ENCODE data around the gene SEMA4G.

Gene SEMA4G, protein sequence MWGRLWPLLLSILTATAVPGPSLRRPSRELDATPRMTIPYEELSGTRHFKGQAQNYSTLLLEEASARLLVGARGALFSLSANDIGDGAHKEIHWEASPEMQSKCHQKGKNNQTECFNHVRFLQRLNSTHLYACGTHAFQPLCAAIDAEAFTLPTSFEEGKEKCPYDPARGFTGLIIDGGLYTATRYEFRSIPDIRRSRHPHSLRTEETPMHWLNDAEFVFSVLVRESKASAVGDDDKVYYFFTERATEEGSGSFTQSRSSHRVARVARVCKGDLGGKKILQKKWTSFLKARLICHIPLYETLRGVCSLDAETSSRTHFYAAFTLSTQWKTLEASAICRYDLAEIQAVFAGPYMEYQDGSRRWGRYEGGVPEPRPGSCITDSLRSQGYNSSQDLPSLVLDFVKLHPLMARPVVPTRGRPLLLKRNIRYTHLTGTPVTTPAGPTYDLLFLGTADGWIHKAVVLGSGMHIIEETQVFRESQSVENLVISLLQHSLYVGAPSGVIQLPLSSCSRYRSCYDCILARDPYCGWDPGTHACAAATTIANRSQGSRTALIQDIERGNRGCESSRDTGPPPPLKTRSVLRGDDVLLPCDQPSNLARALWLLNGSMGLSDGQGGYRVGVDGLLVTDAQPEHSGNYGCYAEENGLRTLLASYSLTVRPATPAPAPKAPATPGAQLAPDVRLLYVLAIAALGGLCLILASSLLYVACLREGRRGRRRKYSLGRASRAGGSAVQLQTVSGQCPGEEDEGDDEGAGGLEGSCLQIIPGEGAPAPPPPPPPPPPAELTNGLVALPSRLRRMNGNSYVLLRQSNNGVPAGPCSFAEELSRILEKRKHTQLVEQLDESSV

DNA sequence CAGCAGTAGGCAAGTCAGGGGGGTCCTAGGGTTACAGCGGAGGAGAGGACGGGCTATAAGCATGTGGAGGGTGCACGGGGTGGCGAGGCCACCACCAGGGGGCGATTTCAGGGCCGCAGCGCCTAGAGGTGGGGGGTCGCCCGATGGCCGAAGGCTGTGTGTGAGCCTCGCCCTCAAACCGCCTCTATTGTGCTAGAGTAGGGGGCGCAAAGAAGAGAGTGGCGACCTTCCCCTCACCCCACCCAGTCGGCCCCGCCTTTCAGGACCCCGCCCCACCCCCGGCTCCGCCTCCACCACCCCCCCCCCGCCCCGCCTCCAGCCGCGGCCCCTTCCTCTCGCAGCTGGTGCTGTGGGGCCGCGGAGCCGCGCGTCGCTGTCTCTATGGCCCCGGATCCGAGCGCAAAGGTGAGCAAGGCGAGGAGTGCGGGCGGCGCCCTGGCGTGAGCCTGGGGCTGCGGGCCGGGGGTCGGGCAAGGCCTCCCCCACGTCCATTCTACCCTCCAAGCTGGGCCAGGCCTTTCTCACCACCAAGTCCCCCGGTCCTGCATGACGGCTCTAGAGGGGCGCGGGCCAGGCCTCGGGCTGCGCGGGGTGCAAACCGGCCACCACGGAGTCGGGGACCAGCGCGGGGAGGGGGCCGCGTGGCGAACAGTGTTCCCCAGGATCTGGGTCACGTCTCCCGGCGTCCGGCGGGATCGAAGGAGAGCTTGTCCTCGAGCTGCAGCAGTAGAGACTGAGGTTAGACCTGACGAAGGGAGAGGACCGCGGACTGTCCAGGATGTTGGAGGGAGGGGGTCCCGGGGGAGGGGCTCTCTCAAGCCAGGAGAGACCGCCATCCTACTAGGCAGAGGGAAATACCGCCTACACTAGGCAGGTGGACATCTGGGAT is at the start of gene SEMA4G:
TSS of gene SEMA4G (plus strand) at position 318 of the 889 bp plus-strand sequence. CDS start 3,409 bp downstream, outside the sequence.
- peak; percentile 68 for DNase-seq

DNA sequence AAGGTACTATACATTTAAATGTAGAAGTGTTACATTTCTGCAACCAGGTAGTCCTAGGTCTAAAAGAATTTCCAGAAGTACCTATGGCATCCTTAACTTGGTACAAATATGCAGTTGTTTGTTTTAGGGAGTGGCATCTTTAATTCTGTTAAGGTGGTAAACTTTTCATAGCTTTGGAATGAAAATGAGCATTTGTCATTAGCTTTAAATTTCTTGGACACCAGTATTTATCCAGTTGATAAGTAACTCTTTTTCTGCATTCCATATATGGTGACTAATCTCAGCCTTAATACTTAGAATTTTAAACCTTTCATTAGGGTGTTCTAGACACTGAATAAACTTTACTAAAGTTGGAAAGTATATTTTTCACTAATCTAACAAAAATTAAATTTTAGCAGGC is 45.7 kb upstream of the SEMA4G start:
- DNase-seq: no peak

DNA sequence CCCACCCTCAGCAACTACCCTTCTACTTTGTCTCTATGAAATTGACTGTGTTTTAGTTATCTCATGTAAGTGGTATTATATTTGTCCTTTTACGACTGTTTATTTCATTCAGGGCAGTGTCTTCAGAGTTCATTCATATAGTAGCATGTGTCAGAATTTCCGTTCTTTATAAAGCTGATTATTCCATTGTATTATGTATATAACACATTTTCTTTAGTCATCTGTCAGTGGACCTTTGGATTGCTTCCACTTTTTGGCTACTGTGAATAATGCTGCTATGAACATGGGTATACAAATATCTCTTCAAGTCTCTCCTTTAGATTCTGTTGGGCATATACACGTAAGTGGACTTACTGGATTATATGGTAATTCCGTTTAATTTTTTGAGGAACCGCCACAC is 42.0 kb upstream of the SEMA4G start:
- DNase-seq: no peak

DNA sequence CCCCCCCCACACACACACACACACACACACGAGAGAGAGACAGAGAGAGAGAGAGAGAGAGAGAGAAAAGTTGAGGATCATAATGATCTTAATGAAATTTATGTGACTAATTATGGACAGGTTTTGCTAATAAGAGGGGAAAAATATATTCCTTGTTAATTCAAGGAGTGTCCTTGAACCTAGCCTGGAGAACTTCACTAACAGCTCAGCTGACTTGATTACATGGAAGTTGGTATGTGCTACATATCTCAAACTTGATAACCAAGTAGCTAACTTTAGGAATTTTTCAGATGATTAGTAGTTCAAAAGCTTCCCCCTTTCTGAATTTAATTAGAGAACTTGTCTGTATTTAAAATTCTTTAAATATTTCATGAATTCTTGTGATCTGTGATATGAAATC is 41.3 kb upstream of the SEMA4G start:
- no peak for DNase-seq

DNA sequence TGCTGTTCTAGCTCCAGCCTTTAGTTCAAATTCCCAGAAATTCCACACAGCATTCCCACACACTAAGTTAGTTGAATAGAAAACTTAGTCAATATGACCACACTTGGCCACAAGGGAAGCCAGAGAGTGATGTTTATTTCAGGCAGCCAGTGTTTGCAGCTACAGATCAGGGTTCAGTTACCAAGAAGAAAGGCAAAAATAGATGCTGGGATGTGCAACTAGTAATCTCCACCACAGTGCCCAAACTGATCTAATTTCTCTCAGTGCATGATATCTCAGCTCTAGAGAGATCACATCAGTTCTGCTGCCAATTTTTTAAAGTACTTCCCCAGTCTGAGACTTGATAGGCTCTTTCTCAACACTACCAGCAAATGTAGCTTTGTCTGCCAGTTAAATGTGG is 38.9 kb upstream of the SEMA4G start:
- no peak for DNase-seq

DNA sequence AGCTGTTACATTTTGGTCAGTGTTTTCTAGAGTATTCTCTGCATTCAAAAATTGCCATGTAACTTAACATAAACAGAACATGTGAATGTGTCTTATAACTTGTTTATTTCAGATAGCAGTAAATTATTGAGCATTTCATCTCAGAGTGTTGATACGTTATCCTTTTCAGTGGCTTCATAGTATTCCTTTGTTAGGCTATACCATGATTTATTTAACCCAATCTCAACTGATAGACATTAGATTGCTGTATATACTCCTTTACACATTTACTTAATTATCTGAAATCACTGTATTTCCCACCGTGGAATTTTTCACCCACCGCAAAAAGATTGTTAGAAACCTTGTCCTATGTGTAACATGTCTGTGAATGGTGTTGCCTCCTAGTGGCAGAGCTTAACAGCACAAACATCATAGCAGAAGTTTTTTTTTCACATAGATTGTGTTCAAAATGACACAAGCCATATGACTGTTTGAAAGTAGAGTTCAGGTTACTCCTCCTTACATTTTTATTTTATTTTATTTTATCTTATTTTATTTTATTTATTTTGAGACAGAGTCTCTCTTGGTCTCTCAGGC is 35.1 kb upstream of the SEMA4G start:
- DNase-seq: no peak

DNA sequence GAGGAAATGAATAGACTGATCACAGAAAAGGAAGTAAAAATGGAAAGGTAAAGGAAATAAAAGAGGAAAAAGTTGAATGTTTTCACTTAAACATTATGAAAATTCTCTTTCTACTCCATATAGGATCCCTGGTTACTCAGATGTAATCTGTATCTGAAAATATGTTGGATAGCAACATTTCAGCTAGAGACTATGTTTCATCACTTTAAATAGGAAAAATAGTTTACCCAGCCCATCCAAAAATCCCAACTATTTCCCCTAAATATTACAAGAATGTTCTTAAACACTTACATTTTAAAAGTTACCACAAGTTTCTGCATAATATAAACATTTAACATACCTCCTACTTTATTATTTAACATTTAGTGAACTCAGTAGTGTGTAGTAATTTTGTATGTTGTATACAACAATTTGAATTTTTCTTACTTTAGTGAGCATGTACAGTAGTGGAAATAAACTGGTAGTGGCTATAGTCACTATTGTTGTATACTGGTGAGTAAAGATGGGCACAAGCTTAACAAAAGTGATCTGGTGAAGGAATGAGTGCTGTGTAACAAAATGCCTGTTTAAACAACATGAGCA is 29.4 kb upstream of the SEMA4G start:
- no peak for DNase-seq

DNA sequence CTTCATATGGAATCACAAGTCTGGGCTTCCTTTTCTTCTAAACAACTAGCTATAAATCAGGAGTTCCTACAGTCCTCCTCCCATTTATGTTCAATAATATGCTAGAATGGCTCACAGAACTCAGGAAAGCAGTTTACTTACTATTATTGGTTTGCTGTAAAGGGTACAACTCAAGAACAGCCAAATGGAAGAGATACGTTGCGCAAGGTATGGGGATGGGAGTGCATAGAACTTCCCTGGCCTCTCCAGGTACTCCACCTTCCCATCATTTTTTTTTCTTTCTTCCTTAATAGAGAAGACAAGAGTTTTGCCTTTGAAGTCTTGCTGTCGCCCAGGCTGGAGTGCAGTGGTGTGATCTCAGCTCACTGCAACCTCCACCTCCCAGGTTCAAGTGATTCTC is 27.1 kb upstream of the SEMA4G start:
- no peak for DNase-seq

DNA sequence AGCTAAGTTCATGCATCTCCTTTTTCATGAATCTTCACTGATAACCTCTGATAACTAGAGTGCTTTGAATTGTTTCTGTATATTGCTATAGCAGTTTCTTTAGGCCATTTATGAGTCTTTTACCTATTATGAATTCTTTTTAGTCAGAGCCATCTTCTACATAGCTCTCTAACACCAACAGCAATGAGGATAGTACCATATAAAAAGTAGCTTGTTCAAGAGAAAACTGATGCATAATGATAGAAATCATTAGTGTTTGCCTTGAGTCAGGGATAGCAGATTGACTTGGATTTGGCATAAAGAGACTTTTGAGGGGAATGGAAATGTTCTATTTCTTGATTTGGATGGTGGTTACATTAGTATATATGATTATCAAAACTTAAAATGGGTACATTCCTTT is 25.8 kb upstream of the SEMA4G start:
- no peak for DNase-seq

DNA sequence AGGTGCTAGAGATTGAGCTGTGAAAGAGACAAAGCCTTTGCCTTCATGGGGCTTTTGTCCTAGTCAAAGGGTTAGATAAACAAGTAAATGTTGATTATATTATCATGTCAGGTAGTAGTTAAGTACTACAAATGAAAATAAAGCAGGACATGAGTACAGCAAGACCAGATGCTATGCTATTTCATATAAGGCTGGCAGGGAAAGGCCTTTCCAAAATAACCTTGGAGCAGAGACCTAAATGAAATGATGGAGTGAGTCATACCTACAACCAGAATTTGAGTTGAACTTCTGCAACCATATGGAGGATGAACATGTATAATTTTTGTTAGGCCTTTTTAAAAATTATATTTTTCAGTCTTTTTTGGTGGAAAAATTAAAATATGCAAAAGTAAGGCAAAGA is 23.6 kb upstream of the SEMA4G start:
- DNase-seq: no peak

DNA sequence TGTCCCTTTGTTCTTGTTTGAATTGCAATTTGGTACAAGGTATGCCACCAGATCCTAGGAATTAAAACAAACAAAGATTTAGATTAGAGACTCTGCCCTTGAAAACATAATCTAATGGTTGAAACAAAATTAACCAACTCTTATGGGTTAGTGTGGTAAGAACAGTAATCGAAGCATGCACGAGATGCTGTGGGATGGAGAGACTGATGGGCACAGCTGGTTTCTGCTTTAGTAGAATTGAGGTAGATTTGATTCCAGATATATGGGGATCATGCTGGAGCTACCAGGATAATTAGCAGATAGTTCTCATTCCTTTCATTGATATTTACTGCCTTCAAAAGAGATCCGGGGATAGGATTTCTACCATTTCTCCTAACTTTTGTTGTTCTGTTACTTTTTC is 20.4 kb upstream of the SEMA4G start:
- DNase-seq: no peak

DNA sequence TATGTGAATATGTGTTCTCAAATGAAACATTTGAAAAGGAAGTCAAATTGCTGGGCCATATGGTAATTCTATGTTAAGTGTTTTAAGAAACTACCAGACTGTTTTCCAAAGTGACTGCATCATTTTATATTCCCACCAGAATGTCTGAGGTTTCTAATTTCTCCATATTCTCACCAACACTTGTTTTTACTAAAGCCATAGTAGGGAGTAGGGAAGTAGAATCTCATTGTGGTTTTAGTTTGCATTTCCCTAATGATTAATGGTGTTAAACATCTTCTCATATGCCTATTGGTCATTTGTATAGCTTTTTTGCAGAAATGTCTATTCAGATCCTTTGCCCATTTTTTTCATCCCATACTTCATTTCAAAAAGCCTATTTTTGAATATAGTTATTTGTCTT is 9.1 kb upstream of the SEMA4G start:
- DNase-seq: no peak

DNA sequence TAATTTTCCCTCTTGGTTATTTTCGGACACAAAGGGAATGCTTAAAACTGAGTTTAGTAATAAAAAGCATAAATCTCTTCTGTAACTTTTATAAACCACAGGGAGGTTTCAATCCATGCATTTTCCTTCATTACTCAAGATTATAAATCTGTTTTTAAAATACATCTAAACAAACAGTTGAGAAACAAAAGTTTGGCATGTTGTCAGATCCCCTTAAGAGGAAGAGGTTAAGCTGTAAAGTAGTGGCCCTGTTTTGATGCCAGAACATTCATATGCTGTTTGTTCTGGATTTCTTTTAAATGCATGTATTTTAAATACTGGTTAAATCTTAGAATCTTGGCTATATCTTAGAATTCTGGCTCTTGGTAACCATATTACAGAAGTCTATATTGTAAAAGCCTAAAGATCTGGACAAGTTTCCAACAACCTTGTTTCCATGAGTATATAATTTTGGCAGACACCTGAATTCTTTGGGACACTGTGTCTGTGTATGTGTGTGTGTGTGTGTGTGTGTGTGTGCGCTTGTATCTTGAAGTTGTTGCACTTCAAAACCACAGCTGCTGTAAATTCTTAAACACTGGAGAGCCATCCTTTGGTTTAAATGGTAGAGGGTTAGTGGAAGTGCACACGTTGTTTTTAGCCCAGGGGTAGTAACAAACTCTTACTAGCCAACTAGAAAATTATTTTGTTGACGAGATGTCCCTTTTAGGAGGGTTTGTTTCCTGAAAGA is 6.8 kb upstream of the SEMA4G start:
- no peak for DNase-seq

DNA sequence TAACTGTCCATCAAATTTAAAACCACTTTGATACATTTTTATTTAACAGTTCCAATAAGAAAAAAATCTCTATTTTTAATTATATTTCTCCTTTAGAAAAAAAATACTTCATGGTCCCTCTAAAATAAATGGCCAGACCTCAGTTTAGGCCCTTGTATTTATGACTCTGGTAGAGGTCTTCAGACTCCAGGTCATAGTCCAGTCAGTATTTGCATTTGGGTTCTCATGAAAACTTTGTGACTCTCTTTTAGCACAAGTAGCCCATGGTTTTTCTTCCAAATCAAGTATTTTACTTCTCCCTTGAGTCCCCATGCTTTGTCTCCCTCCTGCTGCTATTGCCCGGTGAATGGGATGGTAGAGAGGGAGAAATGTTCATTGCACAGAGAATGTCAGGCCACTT is 5.5 kb upstream of the SEMA4G start:
- no peak for DNase-seq

DNA sequence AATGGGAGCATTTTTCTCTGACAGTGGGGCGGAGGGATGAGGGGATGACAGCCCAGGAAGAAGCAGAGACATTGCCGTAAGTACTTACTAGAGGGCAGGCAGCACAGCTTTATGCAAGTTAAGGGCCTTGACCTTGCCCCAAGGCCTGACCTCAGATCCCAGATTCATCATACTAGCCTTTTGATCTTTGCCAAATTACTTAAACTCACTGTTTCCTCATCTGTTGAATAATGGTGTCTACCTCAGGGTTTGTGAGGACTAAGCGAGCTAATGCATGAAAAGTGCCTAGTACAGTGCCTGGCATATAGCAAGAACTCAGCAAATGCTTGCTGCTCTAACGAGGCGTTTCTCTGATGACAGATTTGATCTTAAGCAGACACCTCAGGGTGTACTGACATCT is 3.5 kb upstream of the SEMA4G start:
- DNase-seq: no peak

DNA sequence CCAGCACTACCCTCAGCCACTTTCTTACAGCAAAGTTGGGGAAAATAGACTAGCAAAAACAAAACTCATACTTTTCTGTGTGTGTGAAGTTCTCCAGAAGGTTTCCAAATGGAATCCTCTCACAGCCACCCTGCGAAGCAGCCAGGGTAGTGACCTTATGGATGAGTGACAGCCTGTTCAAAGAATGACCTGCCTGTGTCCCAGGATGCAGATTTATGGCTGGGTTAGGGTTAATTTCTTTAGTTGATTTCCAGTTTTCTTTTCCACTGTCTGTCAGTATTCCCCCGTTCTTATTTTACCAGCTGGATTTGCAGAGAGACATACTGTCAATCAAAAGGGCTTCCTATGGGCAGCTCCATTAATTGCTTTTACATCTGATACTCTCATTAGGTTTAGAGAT is 2.4 kb upstream of the SEMA4G start:
- DNase-seq: no peak

DNA sequence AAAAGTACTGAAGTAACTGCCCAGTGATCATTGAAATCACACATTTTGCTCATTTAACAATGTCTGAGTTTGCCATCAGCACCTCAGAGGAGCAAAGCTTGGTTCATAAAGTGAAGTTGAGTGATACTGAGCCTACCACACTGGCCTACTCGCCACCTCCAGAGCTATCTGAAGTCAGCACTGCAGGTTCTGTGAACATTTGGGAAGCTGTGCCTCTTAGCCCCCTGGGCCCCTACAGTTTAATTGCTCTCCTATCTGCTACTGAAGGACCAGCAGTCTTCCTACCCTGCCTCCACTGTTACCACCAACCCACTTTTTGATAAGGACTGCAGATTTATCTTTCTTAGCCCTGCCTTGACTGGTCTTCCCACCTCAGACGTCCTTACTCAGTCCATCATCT is 2.0 kb upstream of the SEMA4G start:
- no peak for DNase-seq

DNA sequence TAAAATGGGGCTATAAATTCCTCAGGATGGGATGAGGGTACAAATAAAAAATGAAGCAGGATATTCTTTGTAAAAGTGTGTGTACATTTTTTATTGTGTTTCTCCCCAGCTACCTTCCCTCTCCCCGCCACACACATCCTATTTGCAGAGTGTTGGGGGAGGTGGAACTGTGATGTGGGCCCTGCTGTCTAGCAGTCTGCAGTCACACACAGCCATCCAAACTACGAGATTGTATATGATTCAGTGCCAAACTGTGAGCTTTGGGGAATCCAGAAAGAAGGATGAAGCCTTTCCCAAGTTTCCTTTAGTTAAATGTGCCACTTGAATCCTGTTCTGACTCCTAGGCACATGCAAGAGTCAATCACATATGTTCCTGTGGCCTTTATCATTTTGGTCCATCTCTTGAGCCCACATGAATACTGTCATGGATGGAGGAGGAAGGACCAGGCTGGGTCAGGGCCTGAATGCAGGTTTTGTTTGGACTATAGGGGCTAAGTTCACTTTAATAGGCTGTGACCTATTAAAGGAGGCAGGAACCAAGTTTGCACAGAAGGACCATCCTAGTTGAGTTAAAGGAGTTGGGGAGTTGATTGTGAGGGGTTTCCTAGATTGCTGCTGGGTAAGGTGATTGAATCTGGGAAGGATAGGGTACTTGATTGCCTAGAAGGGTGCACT is 1.1 kb upstream of the SEMA4G start:
- DNase-seq: no peak

DNA sequence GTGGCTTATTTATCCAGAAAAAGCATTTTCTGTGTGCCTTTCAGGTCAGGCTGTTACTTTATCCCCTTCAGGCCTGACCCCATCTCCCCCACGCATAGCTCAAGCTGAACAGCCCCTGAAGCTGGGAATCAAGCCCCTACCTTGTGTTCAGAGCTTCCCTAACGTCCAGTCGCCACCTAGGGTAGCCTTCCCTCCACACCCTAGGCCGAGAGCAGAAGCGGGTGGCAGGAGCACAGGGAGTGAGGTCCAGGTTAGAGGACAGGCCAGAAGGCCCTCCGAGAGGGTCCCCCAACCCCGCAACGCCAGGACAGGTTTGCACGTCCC is 479 bp upstream of the SEMA4G start:
- DNase-seq: no peak

DNA sequence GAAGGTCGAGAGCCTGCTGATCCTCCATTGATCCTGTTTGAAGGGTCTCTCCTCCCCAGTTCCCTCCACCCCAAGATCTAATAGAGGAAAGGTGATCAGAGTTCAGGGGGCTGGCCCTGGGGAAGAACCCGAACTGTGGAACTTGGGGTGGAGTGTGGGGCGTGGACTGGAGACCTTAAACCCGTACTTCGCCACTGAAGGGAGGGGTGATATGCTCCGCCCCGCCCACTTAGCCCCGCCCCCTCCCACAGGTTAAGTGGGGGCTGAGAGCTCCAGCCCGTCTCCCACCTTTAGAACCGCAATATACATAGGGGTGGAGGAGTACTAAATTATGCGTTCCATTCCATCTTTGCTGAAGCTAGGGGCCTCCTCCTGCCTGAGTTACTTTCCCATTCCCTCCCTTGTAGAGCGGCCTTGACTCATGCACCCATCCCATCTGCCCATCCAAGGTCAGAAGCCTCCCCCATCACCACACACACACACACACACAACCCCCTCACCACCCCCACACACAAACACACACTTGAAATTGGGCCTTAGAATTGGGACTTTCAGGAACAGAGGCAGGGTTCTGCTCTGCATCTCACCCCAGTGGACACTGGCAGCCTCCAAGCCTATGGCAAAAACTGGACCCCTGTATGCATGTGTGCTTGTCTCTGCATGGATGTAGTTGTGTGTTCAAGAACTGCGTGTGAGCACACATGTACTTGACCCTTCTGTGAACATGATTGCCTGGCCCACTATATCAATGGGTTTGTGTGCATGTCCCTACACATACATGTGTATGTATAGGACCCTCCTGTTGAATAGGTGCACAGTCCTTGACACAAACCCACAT is 991 bp downstream of the SEMA4G start:
- DNase-seq: no peak
